NT2/D1 (cell line): Measurements from ENCODE around the gene RPL14.

Experiments used
- SUZ12 ChIP-seq: IDR thresholded peaks from 2 replicates; pipeline ENCODE4 v1.6.1; 2011; ENCODE audit not compliant: insufficient read length, insufficient read depth; ENCODE audit errors: extremely low read depth
- YY1 ChIP-seq: IDR thresholded peaks from 2 replicates; pipeline ENCODE4 v1.6.1; 2011; ENCODE audit not compliant: insufficient read length, insufficient read depth
- ZNF274 ChIP-seq: IDR thresholded peaks from 2 replicates; pipeline ENCODE4 v1.6.1; 2011; ENCODE audit warnings: mild to moderate bottlenecking, low read depth, low read length

- no peak for TF ChIP-seq YY1
- TF ChIP-seq ZNF274, result no peak
- no peak for TF ChIP-seq SUZ12
These were observed 730 bp upstream of the RPL14 start for GRCh38 chr3:40456279-40456939.
